Measurements from ENCODE around the gene CUBN. TPM values are rescaled to one million over a fixed set of nuclear protein-coding genes. Genes with fewer than 3 reads are reported as not detected.

CUBN gene
- total RNA-seq, 2 experiments from 2014 or later = 0.80 to 0.81 TPM

DNA sequence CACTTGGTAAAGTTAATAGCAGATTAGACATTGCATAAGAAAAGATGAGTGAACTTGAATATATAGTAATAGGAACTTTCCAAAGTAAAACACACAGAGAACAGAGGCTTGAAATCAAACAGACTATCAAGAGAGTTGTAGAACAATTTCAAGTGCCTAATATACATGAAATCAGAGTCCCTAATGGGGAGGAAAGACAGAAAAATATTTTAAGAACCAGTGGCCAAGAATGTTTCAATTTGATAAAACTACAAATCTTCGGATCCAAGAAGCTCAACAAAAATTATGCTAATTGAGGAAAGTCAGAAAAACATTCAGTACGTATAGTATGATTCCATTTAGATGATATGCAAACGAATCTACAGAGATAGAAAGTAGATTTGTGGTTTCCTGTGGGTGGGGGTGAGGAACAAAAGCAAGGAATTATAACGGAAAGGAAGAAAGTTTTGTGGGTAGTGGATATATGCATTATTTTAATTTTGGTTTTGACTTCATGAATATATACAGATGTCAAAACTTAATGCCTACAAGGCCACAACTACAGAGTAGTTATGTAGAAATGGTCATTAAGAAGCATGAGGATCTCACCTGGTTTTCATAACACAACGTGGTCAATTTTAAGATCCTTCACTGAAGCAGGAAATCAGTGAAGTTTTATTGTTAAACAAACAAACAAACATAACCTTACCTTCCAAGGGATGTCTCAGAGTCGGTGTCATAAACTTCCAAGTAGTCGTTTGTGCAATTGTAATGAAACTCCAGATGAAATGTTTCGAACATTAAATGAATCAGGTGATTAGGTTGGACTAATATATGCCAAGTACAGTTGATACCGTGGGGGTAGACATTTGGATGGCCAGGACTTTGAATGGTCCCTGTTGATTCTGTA, 62.0 kb downstream of the CUBN start:
- Mint-ChIP-seq H3K9me3 (no peaks in the 10 kb centered on the region), H3K27ac (no peak overlapping the region), H3K4me3 (no peak overlapping the region), H3K27me3 (no peaks in the 10 kb centered on the region), H3K4me1 (peaks cover 13% of the 10 kb centered on the region), H3K36me3 (ENCODE audit: low read depth) (peaks cover 5% of the 10 kb centered on the region)
- POLR2A ChIA-PET = interaction anchor here (0.5 kb wide), 1 partner anchor 163 kb away, joined by 3 read pairs; no protein-coding TSS in a partner anchor
- CTCF ChIA-PET = no interaction called here
- DNase-seq = no peak

DNA sequence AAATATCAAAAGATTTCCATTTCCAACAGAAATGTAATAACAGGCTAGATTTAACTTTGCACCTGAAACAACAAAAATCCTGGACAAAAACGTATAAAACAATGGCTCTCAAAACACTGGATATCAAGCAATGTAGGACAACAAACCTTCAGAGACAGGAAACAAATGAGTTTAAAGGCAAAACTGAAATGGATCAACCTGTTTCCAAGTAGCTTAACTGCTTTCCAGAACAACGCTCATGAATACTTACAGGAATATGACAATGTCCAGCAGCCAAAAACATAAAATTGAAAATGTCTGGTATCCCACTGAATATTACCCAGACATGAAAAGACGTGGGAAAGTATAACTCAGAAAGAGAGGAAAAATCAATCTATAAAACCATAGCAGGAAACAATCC, 62.8 kb downstream of the CUBN start:
- no peaks in the 10 kb centered on the region for H3K27me3 Mint-ChIP-seq
- H3K4me1 Mint-ChIP-seq = peaks cover 15% of the 10 kb centered on the region
- ChIA-PET POLR2A (no interaction called here), CTCF (no interaction called here)
- no peak for DNase-seq
- no peaks in the 10 kb centered on the region for H3K9me3 Mint-ChIP-seq
- no peak overlapping the region for H3K27ac Mint-ChIP-seq
- H3K36me3 Mint-ChIP-seq (ENCODE audit: low read depth) = peaks cover 5% of the 10 kb centered on the region
- H3K4me3 Mint-ChIP-seq = no peak overlapping the region

DNA sequence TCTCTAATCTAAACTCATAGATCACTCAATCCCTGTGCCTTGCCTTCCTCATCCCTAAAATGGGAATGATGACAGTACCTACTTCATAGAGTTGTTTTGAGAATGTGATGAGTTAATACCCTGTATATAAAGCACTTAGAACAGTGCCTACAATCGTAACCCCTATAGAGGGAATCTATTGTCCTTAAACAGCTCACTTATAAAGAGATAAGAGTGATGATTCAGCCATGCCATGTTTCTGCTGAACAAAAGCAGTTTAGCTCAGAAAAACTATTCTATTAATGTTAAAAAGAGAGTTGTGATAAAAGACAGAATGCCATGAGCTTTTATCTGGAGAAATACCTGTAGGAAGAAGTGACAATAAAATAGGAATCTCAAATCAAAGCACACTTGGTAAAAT, 63.6 kb downstream of the CUBN start:
- DNase-seq = no peak
- H3K9me3 Mint-ChIP-seq = no peaks in the 10 kb centered on the region
- peaks cover 15% of the 10 kb centered on the region for H3K4me1 Mint-ChIP-seq
- ChIA-PET CTCF (no interaction called here), POLR2A (interaction anchor here (0.6 kb wide), 1 partner anchor 530 kb away, joined by 3 read pairs; no protein-coding TSS in a partner anchor)
- H3K27me3 Mint-ChIP-seq = no peaks in the 10 kb centered on the region
- H3K4me3 Mint-ChIP-seq = no peak overlapping the region
- peaks cover 5% of the 10 kb centered on the region for H3K36me3 Mint-ChIP-seq (ENCODE audit: low read depth)
- H3K27ac Mint-ChIP-seq = no peak overlapping the region

DNA sequence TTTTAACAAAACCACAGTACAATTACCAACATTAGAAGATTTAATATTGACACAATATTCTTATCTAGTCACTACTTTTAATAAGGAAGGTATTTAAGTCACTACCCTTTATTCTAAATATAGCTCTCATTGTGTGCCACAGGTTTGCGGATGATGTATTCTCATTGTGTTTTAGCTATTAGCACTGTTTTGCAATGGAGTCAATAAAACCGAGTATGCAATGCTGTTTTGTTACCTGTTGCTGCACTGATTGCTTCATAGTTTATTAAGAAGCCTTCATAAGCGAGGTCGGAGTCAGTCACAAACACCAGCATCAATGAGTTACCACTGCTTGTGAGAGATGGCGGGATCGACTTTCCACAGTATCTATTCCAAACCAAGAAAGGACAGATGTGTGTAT, 64.3 kb downstream of the CUBN start:
- CTCF ChIA-PET = no interaction called here
- peaks cover 5% of the 10 kb centered on the region for H3K36me3 Mint-ChIP-seq (ENCODE audit: low read depth)
- H3K27me3 Mint-ChIP-seq = no peaks in the 10 kb centered on the region

DNA sequence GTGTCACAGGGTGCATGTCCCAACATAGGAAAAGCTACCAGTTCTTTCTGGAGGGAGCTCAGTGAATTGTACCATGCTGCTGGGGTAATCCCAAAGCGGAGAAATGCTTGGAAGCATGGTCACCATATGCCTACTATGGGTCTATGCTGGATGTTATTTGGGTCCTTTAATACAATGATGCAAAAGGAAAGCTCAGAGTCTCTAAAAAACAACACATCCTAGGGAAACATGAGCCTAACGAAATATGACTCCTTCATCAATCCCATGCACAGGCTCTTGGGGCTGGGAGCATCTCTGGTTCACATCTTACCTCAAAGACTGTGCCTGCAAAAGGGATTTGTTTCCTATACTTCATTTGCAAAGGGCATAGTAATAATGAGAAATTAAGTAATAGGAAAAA, 65.2 kb downstream of the CUBN start:
- Mint-ChIP-seq H3K4me1 (peaks cover 15% of the 10 kb centered on the region), H3K27ac (no peak overlapping the region), H3K4me3 (no peak overlapping the region), H3K9me3 (no peaks in the 10 kb centered on the region), H3K27me3 (no peaks in the 10 kb centered on the region), H3K36me3 (ENCODE audit: low read depth) (peaks cover 5% of the 10 kb centered on the region)
- ChIA-PET CTCF (no interaction called here), POLR2A (no interaction called here)
- no peak for DNase-seq

More for the DNA sequence above, 64.3 kb downstream of the CUBN start:
- H3K9me3 Mint-ChIP-seq = no peaks in the 10 kb centered on the region
- DNase-seq = no peak
- POLR2A ChIA-PET = no interaction called here
- peaks cover 15% of the 10 kb centered on the region for H3K4me1 Mint-ChIP-seq
- no peak overlapping the region for H3K4me3 Mint-ChIP-seq
- H3K27ac Mint-ChIP-seq = no peak overlapping the region

DNA sequence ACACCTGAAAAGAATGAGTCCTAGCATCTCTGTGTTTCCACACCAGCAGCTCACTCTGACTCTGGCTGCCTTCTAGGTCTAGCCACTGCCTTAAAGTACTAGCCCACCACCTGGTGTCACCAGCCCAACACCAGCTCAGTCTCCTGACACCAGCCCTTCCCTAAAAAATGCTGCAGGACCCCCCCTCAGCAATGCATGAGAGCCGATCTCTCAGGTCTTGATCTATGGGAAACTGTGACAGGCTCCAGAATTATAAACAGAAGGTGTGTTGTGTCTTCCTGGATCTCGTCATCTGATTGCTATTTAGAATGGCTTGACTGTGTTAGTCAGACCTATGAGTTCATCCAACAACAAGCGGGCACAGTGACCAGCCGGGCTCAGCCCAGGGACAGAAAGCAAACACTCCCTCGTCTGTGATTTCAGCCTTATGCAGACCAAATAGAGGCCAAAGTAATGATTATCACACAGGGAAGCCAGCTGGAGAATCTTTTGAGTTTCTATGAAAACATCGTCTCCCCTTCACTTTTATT, 66.6 kb downstream of the CUBN start:
- H3K4me3 Mint-ChIP-seq = no peak overlapping the region
- no peak for DNase-seq
- no peak overlapping the region for H3K27ac Mint-ChIP-seq
- no peaks in the 10 kb centered on the region for H3K27me3 Mint-ChIP-seq
- ChIA-PET POLR2A (no interaction called here), CTCF (no interaction called here)
- peaks cover 5% of the 10 kb centered on the region for H3K36me3 Mint-ChIP-seq (ENCODE audit: low read depth)
- no peaks in the 10 kb centered on the region for H3K9me3 Mint-ChIP-seq
- H3K4me1 Mint-ChIP-seq = peaks cover 15% of the 10 kb centered on the region

DNA sequence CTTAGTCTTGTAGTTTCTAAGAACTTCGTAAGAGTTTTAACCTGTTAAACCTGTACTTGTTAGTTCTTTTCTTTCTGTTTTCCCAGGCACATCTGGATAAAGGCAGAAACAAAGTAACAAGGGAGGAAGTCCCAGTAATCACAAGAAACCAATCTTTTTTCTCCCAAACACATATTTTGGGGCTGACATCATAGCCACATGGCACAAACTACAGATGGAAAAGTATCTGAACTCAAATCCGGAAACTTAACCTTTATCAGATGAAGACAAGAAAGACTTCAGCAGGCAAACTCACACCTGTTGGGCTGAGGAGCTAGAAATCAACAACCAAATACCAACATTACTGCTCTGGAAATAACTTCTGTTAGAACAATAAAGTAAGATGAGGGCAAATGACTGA, 67.1 kb downstream of the CUBN start:
- no peaks in the 10 kb centered on the region for H3K27me3 Mint-ChIP-seq
- ChIA-PET CTCF (no interaction called here), POLR2A (no interaction called here)
- H3K4me3 Mint-ChIP-seq = no peak overlapping the region
- no peak overlapping the region for H3K27ac Mint-ChIP-seq
- H3K4me1 Mint-ChIP-seq = peaks cover 10% of the 10 kb centered on the region
- no peaks in the 10 kb centered on the region for H3K9me3 Mint-ChIP-seq
- H3K36me3 Mint-ChIP-seq (ENCODE audit: low read depth) = peaks cover under 1% of the 10 kb centered on the region
- DNase-seq = no peak

DNA sequence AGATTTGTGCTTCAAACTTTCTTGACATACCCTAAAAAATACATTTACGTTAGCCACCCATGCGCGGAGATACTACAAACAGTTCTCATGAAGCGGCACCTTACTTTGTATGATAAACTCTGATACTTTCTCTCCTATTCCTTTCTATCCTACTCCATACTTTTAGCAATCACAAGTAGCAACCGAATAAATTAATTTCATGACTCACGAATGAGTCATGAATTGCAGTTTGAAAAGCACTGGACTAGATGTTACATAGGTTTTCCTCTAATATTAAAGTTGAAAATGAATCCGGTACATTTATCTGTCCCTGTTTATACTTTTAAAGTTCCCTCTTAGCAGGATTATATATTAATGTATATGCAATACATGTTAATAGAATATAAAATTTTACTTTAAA, 67.6 kb downstream of the CUBN start:
- no peak for DNase-seq
- Mint-ChIP-seq H3K27me3 (no peaks in the 10 kb centered on the region), H3K4me1 (peaks cover 6% of the 10 kb centered on the region), H3K36me3 (ENCODE audit: low read depth) (no peaks in the 10 kb centered on the region), H3K27ac (no peak overlapping the region), H3K4me3 (no peak overlapping the region), H3K9me3 (no peaks in the 10 kb centered on the region)
- CTCF ChIA-PET = no interaction called here
- POLR2A ChIA-PET = no interaction called here

DNA sequence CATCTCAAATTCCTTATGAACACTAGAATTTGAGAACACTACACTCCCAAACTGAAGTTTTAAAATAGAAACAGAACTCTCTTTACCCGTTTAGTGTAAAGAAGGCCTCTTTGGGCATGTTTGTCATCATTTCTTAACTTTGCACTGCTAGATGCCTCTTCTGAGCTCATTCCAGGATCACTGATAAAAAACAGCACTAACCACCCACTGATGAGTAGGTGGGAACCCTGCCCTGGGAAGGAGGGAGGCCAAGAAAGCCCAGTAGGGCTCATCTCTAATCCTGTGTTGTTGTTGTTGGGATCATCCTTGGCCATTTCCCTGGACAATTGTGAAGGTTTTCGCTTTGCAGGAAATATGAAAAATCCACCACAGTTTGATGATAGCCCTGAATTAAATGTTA, 68.2 kb downstream of the CUBN start:
- Mint-ChIP-seq H3K36me3 (ENCODE audit: low read depth) (no peaks in the 10 kb centered on the region), H3K27me3 (no peaks in the 10 kb centered on the region), H3K4me1 (peaks cover 4% of the 10 kb centered on the region), H3K4me3 (no peak overlapping the region), H3K9me3 (no peaks in the 10 kb centered on the region), H3K27ac (no peak overlapping the region)
- POLR2A ChIA-PET = no interaction called here
- CTCF ChIA-PET = no interaction called here
- DNase-seq = no peak

DNA sequence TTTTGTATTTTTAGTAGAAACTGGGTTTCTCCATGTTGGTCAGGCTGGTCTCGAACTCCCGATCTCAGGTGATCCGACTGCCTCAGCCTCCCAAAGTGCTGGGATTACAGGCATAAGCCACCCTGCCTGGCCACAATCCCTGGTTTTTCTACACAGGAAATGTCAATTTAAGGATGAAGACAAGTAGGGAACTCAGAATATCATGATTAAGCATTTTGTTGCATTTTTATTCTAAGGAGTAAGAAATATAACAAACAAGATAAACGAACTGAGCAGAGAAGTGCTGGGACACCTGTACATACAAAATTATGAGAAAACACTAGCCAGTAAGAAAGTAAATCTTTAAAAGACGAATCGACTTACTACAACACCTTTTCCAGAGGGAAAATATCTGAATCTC, 69.3 kb downstream of the CUBN start:
- H3K9me3 Mint-ChIP-seq = no peaks in the 10 kb centered on the region
- peaks cover 4% of the 10 kb centered on the region for H3K4me1 Mint-ChIP-seq
- POLR2A ChIA-PET = no interaction called here
- no peaks in the 10 kb centered on the region for H3K36me3 Mint-ChIP-seq (ENCODE audit: low read depth)
- DNase-seq = no peak
- H3K27me3 Mint-ChIP-seq = no peaks in the 10 kb centered on the region
- CTCF ChIA-PET = no interaction called here
- no peak overlapping the region for H3K27ac Mint-ChIP-seq
- no peak overlapping the region for H3K4me3 Mint-ChIP-seq

DNA sequence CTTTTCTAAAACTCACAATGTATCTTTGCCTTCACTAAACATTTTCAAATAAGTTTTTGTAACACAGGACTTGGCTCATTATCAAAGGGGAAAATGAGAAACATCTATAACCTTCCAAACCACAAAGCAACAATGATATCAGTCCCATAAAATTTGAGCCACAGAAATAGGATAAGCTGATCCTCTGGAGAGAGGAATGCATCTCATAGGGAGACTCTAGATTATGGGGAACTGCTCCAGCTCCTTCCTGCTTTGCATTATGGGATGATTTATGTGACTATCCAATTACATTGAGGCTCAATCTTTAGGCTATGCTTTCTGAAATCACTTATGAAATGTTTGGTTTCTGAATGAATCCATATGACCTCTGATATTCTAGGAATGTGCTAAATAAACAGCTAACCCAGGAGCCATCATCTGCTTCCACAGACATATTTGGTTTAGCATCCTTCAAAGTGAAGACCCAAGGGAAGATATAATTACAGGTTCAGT, 70.4 kb downstream of the CUBN start:
- ChIA-PET CTCF (no interaction called here), POLR2A (no interaction called here)
- H3K4me1 Mint-ChIP-seq = peaks cover 4% of the 10 kb centered on the region
- H3K36me3 Mint-ChIP-seq (ENCODE audit: low read depth) = no peaks in the 10 kb centered on the region
- H3K4me3 Mint-ChIP-seq = no peak overlapping the region
- H3K27ac Mint-ChIP-seq = no peak overlapping the region
- H3K9me3 Mint-ChIP-seq = no peaks in the 10 kb centered on the region
- DNase-seq = no peak
- no peaks in the 10 kb centered on the region for H3K27me3 Mint-ChIP-seq

DNA sequence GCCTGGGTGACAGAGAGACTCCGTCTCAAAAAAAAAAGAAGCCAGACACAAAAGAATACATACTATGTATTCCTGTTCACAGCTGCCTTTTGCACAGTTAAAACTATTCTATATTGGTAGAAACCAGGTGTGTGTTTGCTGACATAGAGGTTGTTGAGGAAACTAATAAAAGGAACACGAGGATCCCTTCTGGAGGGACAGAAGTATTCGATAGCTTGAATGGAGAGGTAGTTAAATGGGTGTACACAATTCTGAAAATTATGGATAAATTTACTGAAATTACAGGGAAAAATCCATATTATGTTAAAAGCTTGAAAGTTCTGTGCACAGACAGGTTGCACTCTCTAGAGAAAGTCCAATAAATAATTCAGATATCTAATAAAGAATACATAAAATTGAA, 71.5 kb downstream of the CUBN start:
- H3K27ac Mint-ChIP-seq = no peak overlapping the region
- H3K4me1 Mint-ChIP-seq = peaks cover 4% of the 10 kb centered on the region
- H3K36me3 Mint-ChIP-seq (ENCODE audit: low read depth) = no peaks in the 10 kb centered on the region
- DNase-seq = no peak
- H3K27me3 Mint-ChIP-seq = no peaks in the 10 kb centered on the region
- H3K9me3 Mint-ChIP-seq = no peaks in the 10 kb centered on the region
- ChIA-PET POLR2A (no interaction called here), CTCF (interaction anchor here (0.6 kb wide), 1 partner anchor 13 kb away, joined by 4 read pairs; no protein-coding TSS in a partner anchor)
- no peak overlapping the region for H3K4me3 Mint-ChIP-seq

DNA sequence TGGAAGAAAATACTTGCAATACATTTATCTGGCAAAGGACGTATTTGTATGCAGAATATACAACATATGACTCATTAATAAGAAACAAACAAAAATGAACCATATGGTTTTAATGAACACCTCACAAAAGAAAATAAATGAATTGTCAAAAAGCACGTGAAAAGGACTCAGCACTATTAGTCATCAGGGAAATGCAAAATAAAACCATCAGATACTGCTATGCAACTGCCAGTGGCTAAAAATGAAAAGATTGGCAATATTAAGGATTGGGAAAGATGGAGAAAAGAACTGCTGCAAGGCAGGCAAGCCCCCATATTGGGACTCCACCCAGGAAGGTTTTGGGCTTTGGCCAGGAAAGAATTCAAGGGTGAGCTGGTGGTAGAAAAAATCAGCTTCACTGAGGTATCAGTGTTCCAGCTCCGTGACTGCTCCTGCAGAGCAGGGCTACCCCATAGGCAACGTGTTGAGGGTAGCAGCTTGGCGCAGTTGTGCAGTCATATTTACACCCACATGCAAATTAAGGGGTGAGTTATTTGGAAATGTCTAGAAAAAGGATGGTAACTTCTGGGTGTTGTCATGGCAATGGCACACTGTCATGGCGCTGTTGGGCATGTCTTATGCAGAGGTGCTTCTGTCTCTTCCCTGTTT, 72.7 kb downstream of the CUBN start:
- CTCF ChIA-PET = no interaction called here
- no peak overlapping the region for H3K4me3 Mint-ChIP-seq
- no peaks in the 10 kb centered on the region for H3K4me1 Mint-ChIP-seq
- no peaks in the 10 kb centered on the region for H3K27me3 Mint-ChIP-seq
- no peak for DNase-seq
- H3K36me3 Mint-ChIP-seq (ENCODE audit: low read depth) = peaks cover 2% of the 10 kb centered on the region
- H3K27ac Mint-ChIP-seq = no peak overlapping the region
- H3K9me3 Mint-ChIP-seq = peaks cover 5% of the 10 kb centered on the region
- POLR2A ChIA-PET = no interaction called here

DNA sequence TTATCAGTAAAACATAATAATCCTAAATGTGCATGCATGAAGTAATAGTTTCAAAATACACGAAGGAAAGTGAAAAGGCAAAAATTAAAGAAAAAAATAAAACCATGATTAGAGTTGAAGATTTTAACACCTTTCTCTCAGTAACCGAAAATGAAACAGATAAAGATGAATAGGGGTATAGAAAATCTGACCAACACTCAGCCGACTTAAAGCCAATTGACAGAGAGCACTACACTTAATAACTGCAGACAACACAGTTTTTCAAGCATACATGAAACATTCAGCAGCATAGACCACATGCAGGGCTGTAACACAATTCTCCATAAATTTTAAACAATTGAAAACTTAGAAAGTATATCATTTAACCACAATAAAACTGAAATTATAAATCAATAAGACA, 76.1 kb downstream of the CUBN start:
- ChIA-PET POLR2A (no interaction called here), CTCF (no interaction called here)
- H3K27me3 Mint-ChIP-seq = no peaks in the 10 kb centered on the region
- DNase-seq = no peak
- H3K4me1 Mint-ChIP-seq = no peaks in the 10 kb centered on the region
- H3K4me3 Mint-ChIP-seq = no peak overlapping the region
- peaks cover 9% of the 10 kb centered on the region for H3K36me3 Mint-ChIP-seq (ENCODE audit: low read depth)
- no peak overlapping the region for H3K27ac Mint-ChIP-seq
- peaks cover 14% of the 10 kb centered on the region for H3K9me3 Mint-ChIP-seq
